IMR-90 (cell line): ENCODE measurements around the gene SLC22A25. TPM values are rescaled to one million over a fixed set of nuclear protein-coding genes. Genes with fewer than 3 reads are reported as not detected.

Source experiments
- ATAC-seq: fragments of 200-7000 bp; cut with Tn5 transposase; 2 replicates; pipeline ENCODE4 v1.9.1; 2020; ENCODE audit warnings: low read depth, mild to moderate bottlenecking, moderate library complexity
- BruUV-seq: library from RNA; stranded (reverse); fragments of 400-500 nt; replicated peaks from 2 replicates; lab custom pipeline; 2021; lab: Mats Ljungman, UMichigan
- CTCF ChIA-PET: fragments of 300-600 bp; formaldehyde crosslinking; extraction: SDS; loops from one replicate; lab custom pipeline; 2021; ENCODE audit warnings: antibody characterized with exemption; lab: Yijun Ruan, JAX
- POLR2A ChIA-PET: fragments of 300-600 bp; sonication (Branson Sonifier 250); formaldehyde crosslinking; loops from one replicate; lab custom pipeline; 2022; ENCODE audit warnings: antibody characterized with exemption; ENCODE audit not compliant: unreplicated experiment; lab: Charles Lee
- DNase-seq: peaks from one replicate; pipeline ENCODE4 v3.0.0; 2013
- H2AFZ ChIP-seq: replicated peaks from 2 replicates; pipeline ENCODE3; 2013; ENCODE audit warnings: low read length, mild to moderate bottlenecking; ENCODE audit not compliant: poor library complexity
- H2AK5ac ChIP-seq: 2 replicates; pipeline ENCODE4 v1.6.1; 2013; ENCODE audit warnings: low read depth, low read length, inconsistent platforms
- H2AK9ac ChIP-seq: replicated peaks from 2 replicates; pipeline ENCODE3; 2013; ENCODE audit warnings: mild to moderate bottlenecking, low read depth, low read length, moderate library complexity; ENCODE audit not compliant: poor library complexity
- H2BK120ac ChIP-seq: 2 replicates; pipeline ENCODE4 v1.6.1; 2013; ENCODE audit warnings: low read depth, low read length, inconsistent platforms
- H2BK15ac ChIP-seq: 3 replicates; pipeline ENCODE4 v1.6.1; 2013; ENCODE audit warnings: low read depth, low read length, inconsistent platforms
- H2BK20ac ChIP-seq: 2 replicates; pipeline ENCODE4 v1.6.1; 2013; ENCODE audit warnings: low read depth, mild to moderate bottlenecking, inconsistent platforms, low read length, moderate library complexity
- H2BK5ac ChIP-seq: 2 replicates; pipeline ENCODE4 v1.6.1; 2013; ENCODE audit warnings: mild to moderate bottlenecking, low read depth, low read length, inconsistent platforms; ENCODE audit not compliant: poor library complexity, severe bottlenecking
- H3K14ac ChIP-seq: replicated peaks from 2 replicates; pipeline ENCODE4 v1.6.1; 2013; ENCODE audit warnings: low read depth, low read length, inconsistent platforms
- H3K18ac ChIP-seq: 2 replicates; pipeline ENCODE4 v1.6.1; 2013; ENCODE audit warnings: low read depth, low read length, control low read depth
- H3K23ac ChIP-seq: 2 replicates; pipeline ENCODE4 v1.6.1; 2013; ENCODE audit warnings: low read depth, low read length, inconsistent platforms
- H3K27ac ChIP-seq: 2 replicates; pipeline ENCODE4 v1.5.1; 2013; ENCODE audit warnings: mild to moderate bottlenecking, control low read depth, low read length; ENCODE audit not compliant: insufficient read depth
- H3K27me3 ChIP-seq: 2 replicates; pipeline ENCODE4 v1.6.1; 2013; ENCODE audit warnings: low read length; ENCODE audit not compliant: control insufficient read depth, insufficient read depth
- H3K36me3 ChIP-seq: 2 replicates; pipeline ENCODE4 v1.6.1; 2013; ENCODE audit warnings: low read length, mixed read lengths; ENCODE audit not compliant: control insufficient read depth, insufficient read depth
- H3K4ac ChIP-seq: 2 replicates; pipeline ENCODE4 v1.6.1; 2013; ENCODE audit warnings: low read depth, low read length, inconsistent platforms
- H3K4me1 ChIP-seq: 2 replicates; pipeline ENCODE4 v1.6.1; 2013; ENCODE audit warnings: low read length, mixed read lengths; ENCODE audit not compliant: control insufficient read depth, insufficient read depth
- H3K4me2 ChIP-seq: 2 replicates; pipeline ENCODE4 v1.6.1; 2013; ENCODE audit warnings: low read depth, mild to moderate bottlenecking, control low read depth, low read length, moderate library complexity
- H3K4me3 ChIP-seq: 2 replicates; pipeline ENCODE4 v1.5.1; 2013; ENCODE audit warnings: low read depth, mild to moderate bottlenecking, control low read depth, low read length, moderate library complexity; ENCODE audit not compliant: insufficient read depth
- H3K56ac ChIP-seq: 2 replicates; pipeline ENCODE4 v1.6.1; 2013; ENCODE audit warnings: low read length, inconsistent platforms; ENCODE audit not compliant: insufficient read depth; ENCODE audit errors: extremely low read depth
- H3K79me1 ChIP-seq, 2 experiments: 2 replicates each; pipeline ENCODE4 v1.6.1; 2013; ENCODE audit warnings: low read length in 2 of 2, inconsistent platforms in 1 of 2, low read depth in 1 of 2
- H3K9ac ChIP-seq: 2 replicates; pipeline ENCODE4 v1.6.1; 2013; ENCODE audit warnings: low read depth, low read length, control low read depth
- H3K9me1 ChIP-seq: 2 replicates; pipeline ENCODE4 v1.6.1; 2013; ENCODE audit warnings: low read length, inconsistent platforms; ENCODE audit not compliant: insufficient read depth
- H3K9me3 ChIP-seq: 2 replicates; pipeline ENCODE4 v1.6.1; 2013; ENCODE audit warnings: low read length; ENCODE audit not compliant: control insufficient read depth, insufficient read depth
- H4K20me1 ChIP-seq: 2 replicates; pipeline ENCODE4 v1.6.1; 2013; ENCODE audit warnings: low read length, inconsistent platforms; ENCODE audit not compliant: insufficient read depth
- H4K5ac ChIP-seq: 2 replicates; pipeline ENCODE4 v1.6.1; 2013; ENCODE audit warnings: mild to moderate bottlenecking, low read depth, low read length, control low read depth
- H4K8ac ChIP-seq, 2 experiments: 2 replicates each; pipeline ENCODE4 v1.6.1; 2013; ENCODE audit warnings: low read depth in 2 of 2, low read length in 2 of 2, control low read depth in 1 of 2, inconsistent platforms in 1 of 2
- H4K91ac ChIP-seq: 2 replicates; pipeline ENCODE4 v1.6.1; 2013; ENCODE audit warnings: low read depth, low read length, inconsistent platforms; ENCODE audit not compliant: insufficient read depth
- BHLHE40 ChIP-seq: fragments of 150-350 bp; IDR thresholded peaks from 2 replicates; pipeline ENCODE4 v1.6.1; 2016; ENCODE audit warnings: mild to moderate bottlenecking, low read depth, low read length
- MAFK ChIP-seq: IDR thresholded peaks from 2 replicates; pipeline ENCODE4 v1.6.1; 2012; ENCODE audit warnings: low read depth, low read length, improper control_type of control experiment
- MAZ ChIP-seq: IDR thresholded peaks from 2 replicates; pipeline ENCODE4 v1.6.1; 2012; ENCODE audit warnings: low read depth, mild to moderate bottlenecking, low read length, improper control_type of control experiment, moderate library complexity, borderline replicate concordance
- NFE2L2 ChIP-seq: fragments of 150-350 bp; IDR thresholded peaks from 2 replicates; pipeline ENCODE4 v1.6.1; 2016; ENCODE audit warnings: low read depth, mild to moderate bottlenecking, low read length
- POLR2A ChIP-seq: IDR thresholded peaks from 2 replicates; pipeline ENCODE4 v1.6.1; 2012; ENCODE audit warnings: mild to moderate bottlenecking, low read depth, low read length
- SMC3 ChIP-seq: fragments of 150-350 bp; IDR thresholded peaks from 2 replicates; pipeline ENCODE4 v1.6.1; 2016; ENCODE audit warnings: low read depth, mild to moderate bottlenecking, antibody characterized with exemption, low read length, moderate library complexity
- WGBS, 2 experiments: methylation state at CpG; one replicate each; pipeline versions ENCODE4 v1.1.5 to v1.1.7; 2013; ENCODE audit warnings: missing lambda C conversion rate in 2 of 2; ENCODE audit not compliant: insufficient read length in 1 of 2; ENCODE audit errors: extremely low coverage in 2 of 2; 5-methylcytosine and 5-hydroxymethylcytosine counted together
- dilution Hi-C: fragments of 300-500 bp; cut with HindIII; formaldehyde crosslinking; loops from one replicate; pipeline ENCODE4 v1.14.3; 2018; ENCODE audit warnings: low sequenced_read_pairs; ENCODE audit not compliant: unreplicated experiment
- in situ Hi-C: fragments of 300-500 bp; cut with MboI; formaldehyde crosslinking; loops from 3 replicates; pipeline ENCODE4 v1.14.3; 2019; ENCODE audit warnings: low sequenced_read_pairs, inconsistent platforms, mixed read lengths
- intact Hi-C: fragments of 100-400 bp; cut with micrococcal nuclease; formaldehyde crosslinking; loops from 2 replicates; pipeline ENCODE4 v1.10.0; 2022
- polyA plus RNA-seq, 3 experiments: library from polyadenylated mRNA; depleted of rRNA; stranded (reverse); fragments of >200 nt; gene quantifications; 2 replicates each; pipeline ENCODE4 v1.2.3, GENCODE V29; 2012; ENCODE audit warnings: low replicate concordance in 1 of 3
- total RNA-seq: library from RNA; depleted of rRNA; stranded (reverse); fragments of >200 nt; gene quantifications from 2 replicates; pipeline ENCODE4 v1.2.3, GENCODE V29; 2012
- TF ChIP-seq, protein P1 (sequence below): conservative IDR thresholded peaks from 2 replicates; pipeline ENCODE4 v1.5.1; 2012; ENCODE audit warnings: mild to moderate bottlenecking, low read depth, low read length, improper control_type of control experiment

The SLC22A25 gene
- total and polyA plus RNA-seq, 2 of the 4 experiments (the other 2 are of a cell fraction), result not detected

DNA sequence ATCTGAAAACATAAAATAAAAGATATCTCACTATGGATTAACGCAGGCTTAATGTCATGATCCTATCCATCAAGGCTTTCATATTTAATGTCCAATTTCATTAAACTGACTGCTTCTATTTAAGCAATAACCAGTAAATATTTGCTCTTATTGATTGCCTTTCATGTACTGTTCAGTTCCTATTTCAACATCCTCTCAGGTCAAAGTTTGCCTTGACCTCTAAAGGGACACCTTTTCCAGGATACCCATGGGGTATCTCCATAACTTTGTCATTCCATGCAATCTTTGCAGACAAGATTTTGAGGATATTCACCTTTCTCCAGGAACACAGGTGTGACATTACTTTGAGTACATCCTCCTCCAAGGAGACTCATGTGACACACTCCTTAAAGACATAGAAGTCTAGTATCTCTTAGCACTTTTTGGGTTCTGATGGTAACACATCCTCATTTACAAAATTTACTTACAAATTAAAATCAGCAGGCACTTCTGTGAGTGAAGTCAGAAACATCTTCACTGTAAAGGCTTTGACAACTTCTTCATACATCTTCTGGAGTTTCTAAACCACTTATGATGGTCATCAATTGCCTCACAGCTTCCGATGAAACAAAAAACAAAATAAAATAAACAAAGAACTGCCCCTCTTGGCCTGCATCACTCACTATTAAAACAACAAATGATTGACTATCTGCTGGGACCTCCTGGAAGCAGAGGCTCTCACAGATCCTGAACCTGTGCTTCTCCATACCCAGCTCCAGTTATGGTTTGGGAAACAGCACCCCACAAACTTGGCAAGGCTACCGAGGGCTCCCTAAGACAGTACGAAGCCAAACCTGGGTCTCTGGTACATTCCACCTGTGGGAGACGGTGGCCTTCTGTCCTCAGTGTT lies 7.0 kb upstream of the SLC22A25 start:
- Histone ChIP-seq H3K18ac (no peak overlapping the region), H3K79me1 (no peaks in the 10 kb centered on the region), H3K4ac (no peak overlapping the region), H3K56ac (no peak overlapping the region), H3K14ac (no peak overlapping the region), H2AK5ac (no peak overlapping the region), H3K4me1 (no peaks in the 10 kb centered on the region), H2BK15ac (no peak overlapping the region), H4K5ac (no peak overlapping the region), H3K4me3 (no peak overlapping the region), H2BK5ac (no peak overlapping the region), H4K8ac (no peak overlapping the region), H2BK20ac (no peak overlapping the region), H4K20me1 (no peaks in the 10 kb centered on the region), H3K9me3 (no peaks in the 10 kb centered on the region), H2AK9ac (no peak overlapping the region), H2AFZ (no peak overlapping the region), H3K27me3 (no peaks in the 10 kb centered on the region; the same call in 1 of the 2 replicates), H3K4me2 (no peak overlapping the region), H2BK120ac (no peak overlapping the region), H4K91ac (no peak overlapping the region), H3K23ac (no peak overlapping the region), H3K9ac (no peak overlapping the region), H3K27ac (no peak overlapping the region), H3K36me3 (no peaks in the 10 kb centered on the region), H3K9me1 (no peaks in the 10 kb centered on the region)
- in situ Hi-C loops (no loop called here), dilution Hi-C loops (no loop called here), intact Hi-C loops (no loop called here)
- BruUV-seq, result no TSS peak
- ChIA-PET CTCF (no interaction called here), POLR2A (no interaction called here)
- DNase-seq (no peak), ATAC-seq (no peak)
- no CpG with 5 or more reads among the region's 5 CpGs for WGBS, 2 experiments
- TF ChIP-seq MAFK (no peak), MAZ (no peak), BHLHE40 (no peak), NFE2L2 (no peak), SMC3 (no peak), POLR2A (no peak)
- TF ChIP-seq, protein P1, sequence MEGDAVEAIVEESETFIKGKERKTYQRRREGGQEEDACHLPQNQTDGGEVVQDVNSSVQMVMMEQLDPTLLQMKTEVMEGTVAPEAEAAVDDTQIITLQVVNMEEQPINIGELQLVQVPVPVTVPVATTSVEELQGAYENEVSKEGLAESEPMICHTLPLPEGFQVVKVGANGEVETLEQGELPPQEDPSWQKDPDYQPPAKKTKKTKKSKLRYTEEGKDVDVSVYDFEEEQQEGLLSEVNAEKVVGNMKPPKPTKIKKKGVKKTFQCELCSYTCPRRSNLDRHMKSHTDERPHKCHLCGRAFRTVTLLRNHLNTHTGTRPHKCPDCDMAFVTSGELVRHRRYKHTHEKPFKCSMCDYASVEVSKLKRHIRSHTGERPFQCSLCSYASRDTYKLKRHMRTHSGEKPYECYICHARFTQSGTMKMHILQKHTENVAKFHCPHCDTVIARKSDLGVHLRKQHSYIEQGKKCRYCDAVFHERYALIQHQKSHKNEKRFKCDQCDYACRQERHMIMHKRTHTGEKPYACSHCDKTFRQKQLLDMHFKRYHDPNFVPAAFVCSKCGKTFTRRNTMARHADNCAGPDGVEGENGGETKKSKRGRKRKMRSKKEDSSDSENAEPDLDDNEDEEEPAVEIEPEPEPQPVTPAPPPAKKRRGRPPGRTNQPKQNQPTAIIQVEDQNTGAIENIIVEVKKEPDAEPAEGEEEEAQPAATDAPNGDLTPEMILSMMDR, result no peak
